Mucosa of descending colon (tissue), 3 donors: Measurements from ENCODE around the gene SLC4A8. TPM values are rescaled to one million over a fixed set of nuclear protein-coding genes. Genes with fewer than 3 reads are reported as not detected.

Experiments used
- ATAC-seq: fragments of 200-7000 bp; cut with Tn5 transposase; one replicate; pipeline ENCODE4 v1.9.1; 2020; ENCODE audit warnings: mild to moderate bottlenecking, moderate library complexity
- DNase-seq, 3 donors: peaks; one replicate each; pipeline ENCODE4 v3.0.0-alpha.2; 2020
- H3K36me3 ChIP-seq: fragments of 200-600 bp; one replicate; pipeline ENCODE4 v1.8.0; 2021; ENCODE audit warnings: low read depth, mild to moderate bottlenecking
- H3K4me1 ChIP-seq: fragments of 200-600 bp; one replicate; pipeline ENCODE4 v1.8.0; 2021; ENCODE audit warnings: low read depth, mild to moderate bottlenecking
- H3K4me3 ChIP-seq: fragments of 200-600 bp; one replicate; pipeline ENCODE4 v1.8.0; 2021; ENCODE audit warnings: mild to moderate bottlenecking
- H3K9me3 ChIP-seq: fragments of 200-600 bp; one replicate; pipeline ENCODE4 v1.8.0; 2021; ENCODE audit warnings: mild to moderate bottlenecking
- CTCF ChIP-seq: fragments of 200-600 bp; IDR thresholded peaks from one replicate; pipeline ENCODE4 v1.8.0; 2022; ENCODE audit warnings: antibody characterized with exemption, mild to moderate bottlenecking
- intact Hi-C, 2 donors: fragments of 100-400 bp; cut with DNase I in 1 of 2; cut with micrococcal nuclease in 1 of 2; formaldehyde crosslinking; loops; one replicate each; pipeline versions ENCODE4 v1.11.0 to v1.11.1; 2022; cut with DNase I, micrococcal nuclease
- total RNA-seq, 3 donors: library from RNA; stranded (reverse); fragmentation: NEBNext Ultra II Directional in 2 of 3; extraction: Animal tissue kit (Norgen Biotek cat#: 25700) in 2 of 3; gene quantifications; one replicate each; pipeline versions ENCODE4 v1.2.1 to v1.2.4, GENCODE V29; 2021 to 2023
- donor health status: DM: no; HTN: no; CAD: no; lungs with moderate emphysema.
- donor health status: DM: no; HTN: no; CAD: no.
- donor health status: DM: no; HTN: yes; CAD: no.

SLC4A8 gene
- total RNA-seq, 3 donors from 2014 or later: 0.84 to 1.8 (median 1.5) TPM

- ATAC-seq (no peak), DNase-seq (no peak)
- no peak overlapping the region for H3K4me3 ChIP-seq
- H3K9me3 ChIP-seq: no peaks in the 10 kb centered on the region
- TF ChIP-seq CTCF: no peak
- intact Hi-C loops: no loop called here
- H3K4me1 ChIP-seq: no peaks in the 10 kb centered on the region
- H3K36me3 ChIP-seq: no peaks in the 10 kb centered on the region
Observed at GRCh38 chr12:51472984-51473383, 48.4 kb downstream of the SLC4A8 start.

- no peak for DNase-seq
- Histone ChIP-seq H3K4me1 (no peaks in the 10 kb centered on the region), H3K36me3 (no peaks in the 10 kb centered on the region), H3K9me3 (no peaks in the 10 kb centered on the region), H3K4me3 (no peak overlapping the region)
- TF ChIP-seq CTCF: no peak
- ATAC-seq: no peak
- intact Hi-C loops: no loop called here
Observed at GRCh38 chr12:51473947-51474346, 49.3 kb downstream of the SLC4A8 start.

DNA sequence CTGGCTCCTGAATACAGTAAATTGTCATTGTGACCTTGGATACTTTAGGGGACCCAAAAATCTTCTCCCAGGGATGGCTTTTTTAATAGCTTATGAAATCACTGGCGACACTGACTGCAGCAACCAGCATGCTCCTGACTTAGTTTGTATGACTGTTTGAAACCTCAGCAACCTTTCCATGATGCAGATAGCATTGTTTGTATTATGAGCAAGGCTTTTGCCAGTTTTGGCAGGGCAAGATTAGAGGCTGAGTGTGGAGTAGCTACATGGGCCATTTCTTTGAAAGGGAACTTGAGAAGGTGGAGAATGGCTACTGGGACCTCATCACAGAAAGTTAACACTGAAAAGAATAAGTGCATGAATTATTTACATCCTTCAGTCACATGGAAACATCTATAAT lies 50.9 kb downstream of the SLC4A8 start:
- DNase-seq (no peak), ATAC-seq (no peak)
- no peak for TF ChIP-seq CTCF
- Histone ChIP-seq H3K36me3 (no peaks in the 10 kb centered on the region), H3K4me1 (no peaks in the 10 kb centered on the region), H3K4me3 (no peak overlapping the region), H3K9me3 (no peaks in the 10 kb centered on the region)
- intact Hi-C loops: no loop called here

GRCh38 chr12:51480978-51481377 lies 56.3 kb downstream of the SLC4A8 start:
- intact Hi-C loops: no loop called here
- H3K4me3 ChIP-seq: no peak overlapping the region
- H3K36me3 ChIP-seq: no peaks in the 10 kb centered on the region
- ATAC-seq (no peak), DNase-seq (no peak)
- no peaks in the 10 kb centered on the region for H3K9me3 ChIP-seq
- TF ChIP-seq CTCF: no peak
- H3K4me1 ChIP-seq: no peaks in the 10 kb centered on the region

- H3K4me3 ChIP-seq: no peak overlapping the region
- DNase-seq (no peak), ATAC-seq (no peak)
- intact Hi-C loops: no loop called here
- no peaks in the 10 kb centered on the region for H3K36me3 ChIP-seq
- H3K9me3 ChIP-seq: no peaks in the 10 kb centered on the region
- no peak for TF ChIP-seq CTCF
- no peaks in the 10 kb centered on the region for H3K4me1 ChIP-seq
Observed at GRCh38 chr12:51482929-51483697, 58.5 kb downstream of the SLC4A8 start.
